Fibroblast of the aortic adventitia (primary cell): ENCODE results near the gene REXO4. TPM values are rescaled to one million over a fixed set of nuclear protein-coding genes. Genes with fewer than 3 reads are reported as not detected.

Source experiments
- total RNA-seq: library from RNA; depleted of rRNA; stranded (reverse); fragments of >200 nt; gene quantifications from 2 replicates; pipeline ENCODE4 v1.2.3, GENCODE V29; 2012; ENCODE audit warnings: low replicate concordance

Gene REXO4
- total RNA-seq, 1 donor, result 11.7 TPM

Other genes starting within 250 kb of the REXO4 start
- gene OBP2B, start 208.8 kb downstream of the REXO4 start, total RNA-seq, result not detected in 2 replicates
- not detected in 2 replicates for gene ABO, start 142.8 kb downstream of the REXO4 start, total RNA-seq
- gene SURF6, start 81.8 kb downstream of the REXO4 start, total RNA-seq, result 6.9 and 13.5 TPM in 2 replicates
- gene MED22, start 69.9 kb downstream of the REXO4 start, total RNA-seq, result 17.7 and 19.7 TPM in 2 replicates
- gene RPL7A, start 69.8 kb downstream of the REXO4 start, total RNA-seq, result 2,301 and 2,411 TPM in 2 replicates
- 25.1 and 49.3 TPM in 2 replicates for gene SURF1, start 61.5 kb downstream of the REXO4 start, total RNA-seq
- gene SURF2, start 61.5 kb downstream of the REXO4 start, total RNA-seq, result 12.5 and 33.9 TPM in 2 replicates
- 103 and 275 TPM in 2 replicates for gene SURF4, start 42.0 kb downstream of the REXO4 start, total RNA-seq
- gene STKLD1, start 41.6 kb downstream of the REXO4 start, total RNA-seq, result 0.33 and 1.3 TPM in 2 replicates
- 1.4 and 2.1 TPM in 2 replicates for gene ADAMTS13, start 4.4 kb upstream of the REXO4 start, total RNA-seq
- 4.4 and 18.0 TPM in 2 replicates for gene CACFD1, start 42.0 kb upstream of the REXO4 start, total RNA-seq
- gene SLC2A6, start 61.1 kb upstream of the REXO4 start, total RNA-seq, result 0.74 and 7.3 TPM in 2 replicates
- not detected in 2 replicates for gene MYMK, start 106.9 kb upstream of the REXO4 start, total RNA-seq
- 0.16 TPM in 1 of 2 replicates, not detected in the other for gene ADAMTSL2, start 116.7 kb upstream of the REXO4 start, total RNA-seq
- gene FAM163B, start 191.4 kb upstream of the REXO4 start, total RNA-seq, result not detected in 2 replicates
- not detected in 2 replicates for gene DBH, start 218.4 kb upstream of the REXO4 start, total RNA-seq